ENCODE results near the gene POP5.
"Not testable (repeated sequence)": the region's sequence is repeated elsewhere in the genome, so short reads cannot be mapped to it uniquely, and the experiment has no call there.

The POP5 gene

GRCh38 chr12:120534203-120534702 is 46.9 kb downstream of the POP5 start, which contains the start of gene RNF10:
Gene RNF10 (plus strand): TSS chr12:120534356. CDS start chr12:120534812, 456 bp downstream.
- Histone ChIP-seq H3K9me3 (no peaks in the 10 kb centered on the region), H3K27me3 (no peaks in the 10 kb centered on the region), H3K27ac (peak within 1 kb of the TSS; percentile 90 to 96), H3K4me3 (peak within 1 kb of the TSS; percentile 86 to 98), H3K4me1 (peaks cover 9 to 52% (median 42%) of the 10 kb centered on the region in 4 donors), H3K36me3 (no peaks in the 10 kb centered on the region)
- peak; percentile 66 to 88 for DNase-seq
- TF ChIP-seq CTCF (IDR thresholded peaks at IDR 0.05): no peak
- intact Hi-C loops (cut with DNase I; ENCODE audit: low total_unique reads): no loop called here

GRCh38 chr12:120532701-120533238 is 48.4 kb downstream of the POP5 start:
- Histone ChIP-seq H3K4me1 (peaks cover 3 to 45% (median 33%) of the 10 kb centered on the region in 4 donors), H3K36me3 (no peaks in the 10 kb centered on the region), H3K27me3 (no peaks in the 10 kb centered on the region), H3K9me3 (no peaks in the 10 kb centered on the region), H3K4me3 (no peak overlapping the region), H3K27ac (no peak overlapping the region)
- no peak for TF ChIP-seq CTCF (IDR thresholded peaks at IDR 0.05)
- no peak for DNase-seq
- intact Hi-C loops (cut with DNase I; ENCODE audit: low total_unique reads): no loop called here

GRCh38 chr12:120530418-120530761 is 50.8 kb downstream of the POP5 start:
- Histone ChIP-seq H3K4me3 (peak overlapping the region; percentile 75 to 84), H3K4me1 (peaks cover 0 to 21% (median 10%) of the 10 kb centered on the region in 4 donors), H3K27ac (peak overlapping the region; percentile 89 to 95)
- H3K36me3 ChIP-seq; DNase-seq; H3K27me3 ChIP-seq; intact Hi-C loops (cut with DNase I; ENCODE audit: low total_unique reads); H3K9me3 ChIP-seq: not testable (repeated sequence)

- TF ChIP-seq CTCF (IDR thresholded peaks at IDR 0.05): no peak
- Histone ChIP-seq H3K4me3 (peak overlapping the region; percentile 75 to 84), H3K27me3 (no peaks in the 10 kb centered on the region), H3K36me3 (no peaks in the 10 kb centered on the region), H3K4me1 (peaks cover 0 to 18% (median 10%) of the 10 kb centered on the region in 4 donors), H3K27ac (peak overlapping the region; percentile 89 to 95), H3K9me3 (no peaks in the 10 kb centered on the region)
- no peak for DNase-seq
- intact Hi-C loops (cut with DNase I; ENCODE audit: low total_unique reads): no loop called here
These were observed 51.4 kb downstream of the POP5 start for GRCh38 chr12:120529641-120530417.

GRCh38 chr12:120528861-120529525 is 52.2 kb downstream of the POP5 start, which contains the start of gene COQ5:
Gene COQ5 (minus strand): TSS chr12:120529158. CDS start chr12:120529141, 17 bp downstream.
- intact Hi-C loops (cut with DNase I; ENCODE audit: low total_unique reads): no loop called here
- H3K27ac ChIP-seq: peak within 1 kb of the TSS; percentile 89 to 95

More at GRCh38 chr12:120528861-120529525, 52.2 kb downstream of the POP5 start, which contains the start of gene COQ5:
- Histone ChIP-seq H3K27me3 (no peaks in the 10 kb centered on the region), H3K4me3 (peak within 1 kb of the TSS; percentile 75 to 84), H3K36me3 (no peaks in the 10 kb centered on the region), H3K4me1 (peaks cover 0 to 18% (median 10%) of the 10 kb centered on the region in 4 donors), H3K9me3 (no peaks in the 10 kb centered on the region)
- DNase-seq: peak; percentile 92 to 93
- no peak for TF ChIP-seq CTCF (IDR thresholded peaks at IDR 0.05)
